Esophagus squamous epithelium (tissue), 5 donors: Measurements from ENCODE around the gene MBNL1. TPM values are rescaled to one million over a fixed set of nuclear protein-coding genes. Genes with fewer than 3 reads are reported as not detected.

Experiments used
- DNase-seq: peaks from one replicate; lab custom pipeline; 2025; lab: John Stamatoyannopoulos, UW
- H3K27ac ChIP-seq, 4 donors: fragments of 200-600 bp; sonication (generic); one replicate each; pipeline ENCODE4 v1.5.1; 2016 to 2019; ENCODE audit warnings: mild to moderate bottlenecking in 1 of 4
- H3K27me3 ChIP-seq, 4 donors: fragments of 200-600 bp; sonication (generic); 1 replicate in 3 of 4; 2 replicates in 1 of 4; pipeline versions ENCODE4 v1.5.1 to v1.6.0; 2017 to 2021; ENCODE audit warnings: antibody characterized with exemption in 1 of 4
- H3K36me3 ChIP-seq, 3 donors: fragments of 200-600 bp; sonication (generic); one replicate each; pipeline ENCODE4 v1.5.1; 2016 to 2019
- H3K4me1 ChIP-seq, 3 donors: fragments of 200-600 bp; sonication (generic); one replicate each; pipeline ENCODE4 v1.5.1; 2017 to 2019
- H3K4me3 ChIP-seq, 4 donors: fragments of 200-600 bp; sonication (generic); 1 replicate in 3 of 4; 2 replicates in 1 of 4; pipeline ENCODE4 v1.5.1; 2016 to 2019; ENCODE audit warnings: mild to moderate bottlenecking in 2 of 4, moderate library complexity in 1 of 4
- H3K9me3 ChIP-seq, 3 donors: fragments of 200-600 bp; sonication (generic); one replicate each; pipeline ENCODE4 v1.5.1; 2016 to 2019
- CTCF ChIP-seq, 6 experiments: fragments of 450-650 bp in 4 of 6; fragments of 200-600 bp in 2 of 6; sonication (generic) in 2 of 6; IDR thresholded peaks; one replicate each; pipeline ENCODE4 v1.5.1; 2016 to 2019; ENCODE audit warnings: antibody characterized with exemption in 6 of 6, mild to moderate bottlenecking in 4 of 6, moderate library complexity in 4 of 6
- POLR2A ChIP-seq, 4 donors: fragments of 450-650 bp; IDR thresholded peaks; one replicate each; pipeline ENCODE4 v1.6.1; 2017; ENCODE audit warnings: antibody characterized with exemption in 4 of 4, mild to moderate bottlenecking in 4 of 4, moderate library complexity in 3 of 4
- WGBS, 2 donors: methylation state at CpG; one replicate each; pipeline ENCODE4 v1.1.5; 2018; 5-methylcytosine and 5-hydroxymethylcytosine counted together
- intact Hi-C: fragments of 100-400 bp; cut with DNase I; formaldehyde crosslinking; loops from one replicate; pipeline ENCODE4 v1.15.0; 2022
- total RNA-seq, 4 donors: library from RNA; depleted of rRNA; stranded (reverse); fragments of >200 nt; gene quantifications; one replicate each; pipeline ENCODE4 v1.1.0, GENCODE V29; 2016
- donor health status: DM: yes; HTN: yes; CAD: no.

Gene MBNL1
- total RNA-seq, 4 donors from 2014 or later = 94.0 to 318 (median 161) TPM

- no peak for DNase-seq
- Histone ChIP-seq H3K27me3 (no peaks in the 10 kb centered on the region), H3K9me3 (no peaks in the 10 kb centered on the region), H3K27ac (no peak overlapping the region), H3K4me3 (no peak overlapping the region), H3K4me1 (no peaks in the 10 kb centered on the region), H3K36me3 (no peaks in the 10 kb centered on the region)
- TF ChIP-seq POLR2A (IDR thresholded peaks at IDR 0.05) (no peak), CTCF (IDR thresholded peaks at IDR 0.05) (no peak)
- 43 to 49% methylated on average over 4 of the region's 4 CpGs for WGBS, 2 donors
- intact Hi-C loops = no loop called here
These were observed 231.2 kb downstream of the MBNL1 start for GRCh38 chr3:152499791-152500385.

- Histone ChIP-seq H3K27ac (no peak overlapping the region), H3K36me3 (no peaks in the 10 kb centered on the region), H3K27me3 (no peaks in the 10 kb centered on the region), H3K4me1 (no peaks in the 10 kb centered on the region), H3K9me3 (no peaks in the 10 kb centered on the region), H3K4me3 (no peak overlapping the region)
- TF ChIP-seq POLR2A (IDR thresholded peaks at IDR 0.05) = no peak
- TF ChIP-seq CTCF (IDR thresholded peaks at IDR 0.05) = no peak
- WGBS, 2 donors = 78 to 89% methylated on average over 4 to 5 of the region's 5 CpGs
- no peak for DNase-seq
- intact Hi-C loops = no loop called here
These were observed 237.2 kb downstream of the MBNL1 start for GRCh38 chr3:152505926-152506325.

- Histone ChIP-seq H3K27ac (no peak overlapping the region), H3K4me3 (no peak overlapping the region), H3K9me3 (no peaks in the 10 kb centered on the region), H3K4me1 (no peaks in the 10 kb centered on the region), H3K27me3 (no peaks in the 10 kb centered on the region), H3K36me3 (no peaks in the 10 kb centered on the region)
- 74 to 85% methylated on average over 1 of the region's 1 CpG for WGBS, 2 donors
- intact Hi-C loops = no loop called here
- no peak for DNase-seq
- no peak for TF ChIP-seq POLR2A (IDR thresholded peaks at IDR 0.05)
- peak in 4 of 6 experiments; percentile 43 to 66 (median 51) for TF ChIP-seq CTCF (IDR thresholded peaks at IDR 0.05)
These were observed 240.0 kb downstream of the MBNL1 start for GRCh38 chr3:152508705-152509104.

GRCh38 chr3:152511904-152512303, 243.2 kb downstream of the MBNL1 start:
- Histone ChIP-seq H3K36me3 (no peaks in the 10 kb centered on the region), H3K27ac (no peak overlapping the region), H3K4me3 (no peak overlapping the region), H3K9me3 (no peaks in the 10 kb centered on the region), H3K4me1 (no peaks in the 10 kb centered on the region), H3K27me3 (no peaks in the 10 kb centered on the region)
- 83 to 92% methylated on average over 4 of the region's 4 CpGs for WGBS, 2 donors
- TF ChIP-seq CTCF (IDR thresholded peaks at IDR 0.05) (no peak), POLR2A (IDR thresholded peaks at IDR 0.05) (no peak)
- intact Hi-C loops = no loop called here
- no peak for DNase-seq

DNA sequence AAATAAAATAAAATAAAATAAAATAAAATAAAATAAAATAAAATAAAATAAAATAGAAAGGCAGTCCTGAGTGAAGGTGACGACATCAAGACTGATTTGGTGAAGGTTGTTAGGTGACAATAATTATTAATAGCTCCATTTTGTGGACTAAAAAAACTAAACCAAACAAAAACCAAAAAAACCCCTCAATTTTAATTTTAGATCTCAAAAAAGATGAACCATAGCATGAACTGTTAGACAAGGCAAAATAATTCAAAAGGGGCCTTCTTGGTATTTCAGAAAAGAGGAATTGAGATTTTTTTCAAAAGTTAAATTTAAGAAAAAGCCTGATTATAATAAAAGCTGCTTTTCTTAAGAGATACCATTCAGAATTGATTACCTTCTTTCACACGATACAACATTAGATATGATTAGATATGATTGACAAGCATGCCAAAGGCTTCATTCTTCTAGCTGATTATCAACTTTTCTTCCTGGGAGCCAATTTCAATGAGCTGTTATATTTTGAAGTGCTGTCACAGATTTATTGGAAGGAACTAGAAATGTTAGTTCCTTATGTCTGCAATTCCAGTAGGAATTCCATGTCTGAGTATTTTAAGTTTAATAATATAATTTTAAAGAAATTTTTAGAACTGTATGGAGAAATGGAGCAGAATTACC, 244.7 kb downstream of the MBNL1 start:
- WGBS, 2 donors = 92 to 95% methylated on average over 2 of the region's 2 CpGs
- intact Hi-C loops = no loop called here

More for the DNA sequence above, 244.7 kb downstream of the MBNL1 start:
- TF ChIP-seq CTCF (IDR thresholded peaks at IDR 0.05) (no peak), POLR2A (IDR thresholded peaks at IDR 0.05) (no peak)
- H3K27ac ChIP-seq = no peak overlapping the region
- H3K9me3 ChIP-seq = no peaks in the 10 kb centered on the region
- H3K27me3 ChIP-seq = no peaks in the 10 kb centered on the region
- H3K4me3 ChIP-seq = no peak overlapping the region
- DNase-seq = no peak
- H3K36me3 ChIP-seq = no peaks in the 10 kb centered on the region
- H3K4me1 ChIP-seq = no peaks in the 10 kb centered on the region
